ENCODE measurements around the gene RFFL.
A peak's percentile ranks its signal among the peaks of the same experiment; 100 is the strongest.
"Not testable (repeated sequence)": the region's sequence is repeated elsewhere in the genome, so short reads cannot be mapped to it uniquely, and the experiment has no call there.

The RFFL gene

GRCh38 chr17:35063514-35064223 lies at the start of gene RFFL:
Gene RFFL (minus strand): TSS chr17:35063707. CDS start chr17:35026553, 37,154 bp downstream.
- peak within 1 kb of the TSS; percentile 43 for H3K4me3 ChIP-seq (replicated peaks; ENCODE audit: low read depth, low read length)
- peak; percentile 98 for DNase-seq (ENCODE audit: low read depth)
- TF ChIP-seq CTCF (IDR thresholded peaks at IDR 0.05; ENCODE audit: low read length, missing control alignments) = peak; percentile 4

- DNase-seq (ENCODE audit: low read depth); H3K4me3 ChIP-seq (replicated peaks; ENCODE audit: low read depth, low read length): not testable (repeated sequence)
Measured at GRCh38 chr17:35110791-35111190, 47.3 kb upstream of the RFFL start.

- DNase-seq (ENCODE audit: low read depth) = no peak
- TF ChIP-seq CTCF (IDR thresholded peaks at IDR 0.05; ENCODE audit: low read length, missing control alignments) = no peak
- H3K4me3 ChIP-seq (replicated peaks; ENCODE audit: low read depth, low read length) = no peak overlapping the region
Measured at GRCh38 chr17:35104844-35105450, 41.4 kb upstream of the RFFL start.

- no peak for TF ChIP-seq CTCF (IDR thresholded peaks at IDR 0.05; ENCODE audit: low read length, missing control alignments)
- no peak overlapping the region for H3K4me3 ChIP-seq (replicated peaks; ENCODE audit: low read depth, low read length)
- no peak for DNase-seq (ENCODE audit: low read depth)
Measured at GRCh38 chr17:35103271-35103670, 39.8 kb upstream of the RFFL start.

- no peak for DNase-seq (ENCODE audit: low read depth)
- no peak overlapping the region for H3K4me3 ChIP-seq (replicated peaks; ENCODE audit: low read depth, low read length)
- TF ChIP-seq CTCF (IDR thresholded peaks at IDR 0.05; ENCODE audit: low read length, missing control alignments) = no peak
Measured at GRCh38 chr17:35101725-35102124, 38.2 kb upstream of the RFFL start.

GRCh38 chr17:35101036-35101435 lies 37.5 kb upstream of the RFFL start:
- no peak for TF ChIP-seq CTCF (IDR thresholded peaks at IDR 0.05; ENCODE audit: low read length, missing control alignments)
- no peak overlapping the region for H3K4me3 ChIP-seq (replicated peaks; ENCODE audit: low read depth, low read length)
- DNase-seq (ENCODE audit: low read depth) = no peak

- no peak for TF ChIP-seq CTCF (IDR thresholded peaks at IDR 0.05; ENCODE audit: low read length, missing control alignments)
- no peak for DNase-seq (ENCODE audit: low read depth)
- H3K4me3 ChIP-seq (replicated peaks; ENCODE audit: low read depth, low read length) = no peak overlapping the region
Measured at GRCh38 chr17:35099908-35100307, 36.4 kb upstream of the RFFL start.

Data from fibroblast of pulmonary artery (primary cell).